ENCODE results near the gene MLLT1.

DNA sequence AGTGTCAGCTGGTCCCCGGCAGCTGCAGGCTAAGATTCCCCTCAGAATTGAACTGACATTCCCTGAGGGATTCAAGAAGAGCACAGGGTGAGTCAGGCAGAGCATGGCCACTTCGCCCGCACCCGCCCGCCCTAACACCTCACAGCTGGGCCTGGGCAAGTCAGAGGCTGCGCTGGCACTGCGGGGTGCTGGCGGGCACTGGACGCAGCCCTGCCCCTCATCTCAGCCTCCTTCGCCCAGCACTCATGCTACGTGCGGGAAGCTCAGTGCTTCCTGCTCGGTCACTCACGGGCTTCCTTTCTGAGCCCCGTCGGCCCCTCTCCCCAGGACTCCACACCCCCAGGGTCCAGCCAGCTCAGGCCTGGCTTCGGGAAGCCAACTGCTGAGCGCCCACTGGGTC is 56.9 kb downstream of the MLLT1 start:
- TF ChIP-seq, protein P1, sequence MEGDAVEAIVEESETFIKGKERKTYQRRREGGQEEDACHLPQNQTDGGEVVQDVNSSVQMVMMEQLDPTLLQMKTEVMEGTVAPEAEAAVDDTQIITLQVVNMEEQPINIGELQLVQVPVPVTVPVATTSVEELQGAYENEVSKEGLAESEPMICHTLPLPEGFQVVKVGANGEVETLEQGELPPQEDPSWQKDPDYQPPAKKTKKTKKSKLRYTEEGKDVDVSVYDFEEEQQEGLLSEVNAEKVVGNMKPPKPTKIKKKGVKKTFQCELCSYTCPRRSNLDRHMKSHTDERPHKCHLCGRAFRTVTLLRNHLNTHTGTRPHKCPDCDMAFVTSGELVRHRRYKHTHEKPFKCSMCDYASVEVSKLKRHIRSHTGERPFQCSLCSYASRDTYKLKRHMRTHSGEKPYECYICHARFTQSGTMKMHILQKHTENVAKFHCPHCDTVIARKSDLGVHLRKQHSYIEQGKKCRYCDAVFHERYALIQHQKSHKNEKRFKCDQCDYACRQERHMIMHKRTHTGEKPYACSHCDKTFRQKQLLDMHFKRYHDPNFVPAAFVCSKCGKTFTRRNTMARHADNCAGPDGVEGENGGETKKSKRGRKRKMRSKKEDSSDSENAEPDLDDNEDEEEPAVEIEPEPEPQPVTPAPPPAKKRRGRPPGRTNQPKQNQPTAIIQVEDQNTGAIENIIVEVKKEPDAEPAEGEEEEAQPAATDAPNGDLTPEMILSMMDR (IDR thresholded peaks at IDR 0.05; ENCODE audit: low read depth, low read length, missing input control) = no peak
- TF ChIP-seq TAF1 (conservative IDR thresholded peaks at IDR 0.05) (no peak), JUND (IDR thresholded peaks at IDR 0.05) (no peak), RAD21 (IDR thresholded peaks at IDR 0.05) (no peak), ATF3 (IDR thresholded peaks at IDR 0.05) (no peak), YY1 (IDR thresholded peaks at IDR 0.05) (no peak)
- TF ChIP-seq, protein P2, sequence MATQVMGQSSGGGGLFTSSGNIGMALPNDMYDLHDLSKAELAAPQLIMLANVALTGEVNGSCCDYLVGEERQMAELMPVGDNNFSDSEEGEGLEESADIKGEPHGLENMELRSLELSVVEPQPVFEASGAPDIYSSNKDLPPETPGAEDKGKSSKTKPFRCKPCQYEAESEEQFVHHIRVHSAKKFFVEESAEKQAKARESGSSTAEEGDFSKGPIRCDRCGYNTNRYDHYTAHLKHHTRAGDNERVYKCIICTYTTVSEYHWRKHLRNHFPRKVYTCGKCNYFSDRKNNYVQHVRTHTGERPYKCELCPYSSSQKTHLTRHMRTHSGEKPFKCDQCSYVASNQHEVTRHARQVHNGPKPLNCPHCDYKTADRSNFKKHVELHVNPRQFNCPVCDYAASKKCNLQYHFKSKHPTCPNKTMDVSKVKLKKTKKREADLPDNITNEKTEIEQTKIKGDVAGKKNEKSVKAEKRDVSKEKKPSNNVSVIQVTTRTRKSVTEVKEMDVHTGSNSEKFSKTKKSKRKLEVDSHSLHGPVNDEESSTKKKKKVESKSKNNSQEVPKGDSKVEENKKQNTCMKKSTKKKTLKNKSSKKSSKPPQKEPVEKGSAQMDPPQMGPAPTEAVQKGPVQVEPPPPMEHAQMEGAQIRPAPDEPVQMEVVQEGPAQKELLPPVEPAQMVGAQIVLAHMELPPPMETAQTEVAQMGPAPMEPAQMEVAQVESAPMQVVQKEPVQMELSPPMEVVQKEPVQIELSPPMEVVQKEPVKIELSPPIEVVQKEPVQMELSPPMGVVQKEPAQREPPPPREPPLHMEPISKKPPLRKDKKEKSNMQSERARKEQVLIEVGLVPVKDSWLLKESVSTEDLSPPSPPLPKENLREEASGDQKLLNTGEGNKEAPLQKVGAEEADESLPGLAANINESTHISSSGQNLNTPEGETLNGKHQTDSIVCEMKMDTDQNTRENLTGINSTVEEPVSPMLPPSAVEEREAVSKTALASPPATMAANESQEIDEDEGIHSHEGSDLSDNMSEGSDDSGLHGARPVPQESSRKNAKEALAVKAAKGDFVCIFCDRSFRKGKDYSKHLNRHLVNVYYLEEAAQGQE (IDR thresholded peaks at IDR 0.05) = no peak
